Lower leg skin (tissue), 4 donors: Measurements from ENCODE around the gene MAN1C1. TPM values are rescaled to one million over a fixed set of nuclear protein-coding genes. Genes with fewer than 3 reads are reported as not detected.
A peak's percentile ranks its signal among the peaks of the same experiment; 100 is the strongest.

ENCODE experiments used
- DNase-seq, 2 donors: peaks; one replicate each; pipeline ENCODE4 v3.0.0-alpha.2; 2019; ENCODE audit warnings: low spot score in 2 of 2
- H3K4me3 ChIP-seq: fragments of 200-600 bp; sonication (generic); 2 replicates; pipeline ENCODE4 v1.5.1; 2017; ENCODE audit warnings: mild to moderate bottlenecking, low read depth; ENCODE audit not compliant: poor library complexity, severe bottlenecking
- POLR2A ChIP-seq, 2 donors: fragments of 450-650 bp; IDR thresholded peaks; one replicate each; pipeline ENCODE4 v1.6.1; 2016 to 2017; ENCODE audit warnings: antibody characterized with exemption in 2 of 2, mild to moderate bottlenecking in 1 of 2, moderate library complexity in 1 of 2
- WGBS, 2 donors: methylation state at CpG; one replicate each; pipeline ENCODE4 v1.1.5; 2018; 5-methylcytosine and 5-hydroxymethylcytosine counted together
- intact Hi-C: fragments of 100-400 bp; cut with DNase I; formaldehyde crosslinking; loops from one replicate; pipeline ENCODE4 v1.15.0; 2023; ENCODE audit warnings: low total_unique reads
- total RNA-seq, 4 donors: library from RNA; depleted of rRNA; stranded (reverse); fragments of >200 nt; gene quantifications; one replicate each; pipeline ENCODE4 v1.1.0, GENCODE V29; 2016
- TF ChIP-seq, protein P1 (sequence below), 3 donors: fragments of 450-650 bp; IDR thresholded peaks; one replicate each; pipeline ENCODE4 v1.5.1; 2016; ENCODE audit warnings: antibody characterized with exemption in 3 of 3, mild to moderate bottlenecking in 3 of 3, moderate library complexity in 2 of 3

MAN1C1 gene
- total RNA-seq, 4 donors from 2014 or later = 5.9 to 7.3 (median 6.6) TPM

DNA sequence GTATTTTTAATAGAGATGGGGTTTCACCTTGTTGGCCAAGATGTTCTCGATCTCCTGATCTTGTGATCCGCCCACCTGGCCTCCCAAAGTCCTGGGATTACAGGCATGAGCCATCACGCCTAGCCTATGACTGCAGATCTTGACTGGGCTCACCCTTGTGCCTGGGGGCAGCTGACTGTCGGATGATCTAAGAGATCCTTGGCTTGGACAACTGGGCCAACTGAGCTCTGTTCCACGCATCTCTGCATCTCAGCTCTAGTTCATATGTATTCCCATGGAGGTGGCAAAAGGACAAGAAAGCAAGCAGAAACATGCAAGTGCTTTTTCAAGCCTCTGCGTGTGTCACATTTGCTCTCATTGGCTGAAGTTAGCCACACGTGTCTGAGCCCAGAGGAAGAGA is 107.6 kb downstream of the MAN1C1 start:
- no peak overlapping the region for H3K4me3 ChIP-seq
- intact Hi-C loops = no loop called here
- peak in 1 of 2 donors; percentile 76 for DNase-seq
- TF ChIP-seq, protein P1, sequence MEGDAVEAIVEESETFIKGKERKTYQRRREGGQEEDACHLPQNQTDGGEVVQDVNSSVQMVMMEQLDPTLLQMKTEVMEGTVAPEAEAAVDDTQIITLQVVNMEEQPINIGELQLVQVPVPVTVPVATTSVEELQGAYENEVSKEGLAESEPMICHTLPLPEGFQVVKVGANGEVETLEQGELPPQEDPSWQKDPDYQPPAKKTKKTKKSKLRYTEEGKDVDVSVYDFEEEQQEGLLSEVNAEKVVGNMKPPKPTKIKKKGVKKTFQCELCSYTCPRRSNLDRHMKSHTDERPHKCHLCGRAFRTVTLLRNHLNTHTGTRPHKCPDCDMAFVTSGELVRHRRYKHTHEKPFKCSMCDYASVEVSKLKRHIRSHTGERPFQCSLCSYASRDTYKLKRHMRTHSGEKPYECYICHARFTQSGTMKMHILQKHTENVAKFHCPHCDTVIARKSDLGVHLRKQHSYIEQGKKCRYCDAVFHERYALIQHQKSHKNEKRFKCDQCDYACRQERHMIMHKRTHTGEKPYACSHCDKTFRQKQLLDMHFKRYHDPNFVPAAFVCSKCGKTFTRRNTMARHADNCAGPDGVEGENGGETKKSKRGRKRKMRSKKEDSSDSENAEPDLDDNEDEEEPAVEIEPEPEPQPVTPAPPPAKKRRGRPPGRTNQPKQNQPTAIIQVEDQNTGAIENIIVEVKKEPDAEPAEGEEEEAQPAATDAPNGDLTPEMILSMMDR (IDR thresholded peaks at IDR 0.05) = no peak
- TF ChIP-seq POLR2A (IDR thresholded peaks at IDR 0.05) = no peak
- WGBS, 2 donors = 59 to 66% methylated on average over 7 of the region's 7 CpGs

- no peak overlapping the region for H3K4me3 ChIP-seq
- WGBS, 2 donors = 95 to 96% methylated on average over 2 of the region's 2 CpGs
- TF ChIP-seq, protein P1 (IDR thresholded peaks at IDR 0.05) = no peak
- TF ChIP-seq POLR2A (IDR thresholded peaks at IDR 0.05) = no peak
- no peak for DNase-seq
- intact Hi-C loops = no loop called here
Observed at GRCh38 chr1:25724966-25725365, 108.4 kb downstream of the MAN1C1 start.

DNA sequence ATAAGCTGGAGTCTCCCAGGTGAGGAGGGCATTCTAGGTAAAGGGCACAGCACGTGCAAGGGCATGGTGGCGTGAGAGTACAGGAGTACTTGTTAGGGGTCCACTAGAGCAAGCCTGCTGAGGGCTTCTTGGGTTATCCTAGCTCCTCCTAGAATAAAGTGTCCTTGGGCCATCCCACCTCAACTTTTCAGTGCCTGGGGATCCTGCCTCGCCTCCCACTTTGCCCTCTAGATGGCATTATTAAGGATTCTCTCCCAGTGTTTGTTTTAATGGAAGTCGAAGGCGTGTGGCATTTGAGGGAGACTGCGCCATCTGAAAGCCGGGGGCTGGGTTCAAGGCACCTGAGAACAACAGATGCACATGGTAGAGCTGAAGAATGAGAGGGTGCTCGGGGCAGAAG is 108.9 kb downstream of the MAN1C1 start:
- WGBS, 2 donors = 96% methylated on average over 8 of the region's 8 CpGs
- intact Hi-C loops = no loop called here
- DNase-seq = no peak
- H3K4me3 ChIP-seq = no peak overlapping the region
- TF ChIP-seq POLR2A (IDR thresholded peaks at IDR 0.05) = no peak
- TF ChIP-seq, protein P1 (IDR thresholded peaks at IDR 0.05) = no peak

DNA sequence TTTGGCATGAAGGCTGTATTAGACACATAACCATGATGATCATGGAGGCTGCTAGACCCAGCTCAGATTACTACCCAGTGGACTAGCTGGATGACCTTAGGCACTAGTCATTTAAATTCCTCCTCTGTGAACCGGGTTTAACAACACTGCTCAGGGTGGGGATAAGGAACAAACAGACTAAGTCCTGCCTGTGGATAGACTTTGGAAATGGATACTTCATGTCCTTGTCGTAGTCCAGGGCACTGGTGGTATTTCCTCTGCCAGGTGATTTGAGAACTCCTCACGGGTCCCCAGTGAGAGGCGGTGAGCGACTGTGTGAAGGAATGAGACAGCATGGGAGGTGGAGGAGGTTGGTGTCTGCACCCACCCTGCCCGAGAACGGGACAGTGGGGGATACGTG is 110.5 kb downstream of the MAN1C1 start:
- TF ChIP-seq POLR2A (IDR thresholded peaks at IDR 0.05) = no peak
- TF ChIP-seq, protein P1 (IDR thresholded peaks at IDR 0.05) = no peak
- WGBS, 2 donors = 75 to 77% methylated on average over 8 of the region's 8 CpGs
- DNase-seq = no peak
- no peak overlapping the region for H3K4me3 ChIP-seq
- intact Hi-C loops = no loop called here

- WGBS, 2 donors = 32 to 41% methylated on average over 11 to 12 of the region's 12 CpGs
- DNase-seq = peak in 1 of 2 donors; percentile 51
- intact Hi-C loops = no loop called here
- TF ChIP-seq, protein P1 (IDR thresholded peaks at IDR 0.05) = no peak
- TF ChIP-seq POLR2A (IDR thresholded peaks at IDR 0.05) = no peak
- H3K4me3 ChIP-seq = no peak overlapping the region
Observed at GRCh38 chr1:25727635-25728286, 111.2 kb downstream of the MAN1C1 start.
